Upper lobe of left lung (tissue), 6 donors: Measurements from ENCODE around the gene PCBD1. TPM values are rescaled to one million over a fixed set of nuclear protein-coding genes. Genes with fewer than 3 reads are reported as not detected.

Experiments used
- ATAC-seq, 2 donors: fragments of 200-7000 bp; cut with Tn5 transposase; one replicate each; pipeline ENCODE4 v1.9.1; 2022; ENCODE audit warnings: mild to moderate bottlenecking in 2 of 2, moderate library complexity in 2 of 2; ENCODE audit not compliant: low FRiP score in 2 of 2
- DNase-seq, 2 donors: peaks; one replicate each; pipeline ENCODE4 v3.0.0-alpha.2; 2019 to 2020
- H3K27ac ChIP-seq, 4 donors: fragments of 200-600 bp; sonication (generic); one replicate each; pipeline ENCODE4 v1.5.1; 2016 to 2019
- H3K27me3 ChIP-seq, 4 donors: fragments of 200-600 bp; sonication (generic); one replicate each; pipeline ENCODE4 v1.5.1; 2017 to 2019
- H3K36me3 ChIP-seq, 4 donors: fragments of 200-600 bp; sonication (generic); one replicate each; pipeline ENCODE4 v1.5.1; 2016 to 2019
- H3K4me1 ChIP-seq, 4 donors: fragments of 200-600 bp; sonication (generic); one replicate each; pipeline ENCODE4 v1.5.1; 2018 to 2019
- H3K4me3 ChIP-seq, 4 donors: fragments of 200-600 bp; sonication (generic); one replicate each; pipeline ENCODE4 v1.5.1; 2017 to 2019; ENCODE audit warnings: mild to moderate bottlenecking in 2 of 4, moderate library complexity in 1 of 4
- H3K9me3 ChIP-seq, 4 donors: fragments of 200-600 bp; sonication (generic); one replicate each; pipeline ENCODE4 v1.5.1; 2018 to 2019
- CTCF ChIP-seq, 6 experiments: fragments of 450-650 bp in 4 of 6; fragments of 200-600 bp in 2 of 6; sonication (generic) in 2 of 6; IDR thresholded peaks; one replicate each; pipeline ENCODE4 v1.5.1; 2016 to 2019; ENCODE audit warnings: antibody characterized with exemption in 6 of 6
- EP300 ChIP-seq, 4 donors: sonication (generic); formaldehyde crosslinking; IDR thresholded peaks; one replicate each; pipeline ENCODE4 v1.5.1; 2017; ENCODE audit warnings: antibody characterized with exemption in 4 of 4, control low read depth in 2 of 4
- POLR2A ChIP-seq, 4 donors: fragments of 450-650 bp; IDR thresholded peaks; one replicate each; pipeline ENCODE4 v1.5.1; 2016 to 2017; ENCODE audit warnings: antibody characterized with exemption in 4 of 4, mild to moderate bottlenecking in 2 of 4
- POLR2AphosphoS5 ChIP-seq, 2 donors: sonication (generic); formaldehyde crosslinking; IDR thresholded peaks; one replicate each; pipeline ENCODE4 v1.5.1; 2017; ENCODE audit warnings: antibody characterized with exemption in 2 of 2
- whole genome bisulfite sequencing, 2 donors: methylation state at CpG; one replicate each; pipeline ENCODE4 v1.1.5; 2017 to 2018; 5-methylcytosine and 5-hydroxymethylcytosine counted together
- total RNA-seq, 6 donors: library from RNA; depleted of rRNA in 4 of 6; stranded (reverse); fragments of >200 nt in 4 of 6; gene quantifications; one replicate each; pipeline versions ENCODE4 v1.1.0 to v1.2.1, GENCODE V29; 2016 to 2021
- donor health status: DM: no; HTN: no; CAD: no; lungs with moderate emphysema.
- donor health status: DM: no; HTN: yes; CAD: no; lungs with severe emphysema.

Gene PCBD1
- 10 to 100 TPM; 40.9 to 99.1 (median 71.9) TPM for total RNA-seq

- peak; percentile 88 to 97 for DNase-seq
- H3K4me1 ChIP-seq: peaks cover 20 to 39% (median 27%) of the 10 kb centered on the region in 4 donors
- H3K27me3 ChIP-seq: no peaks in the 10 kb centered on the region
- peak; percentile 90 to 94 for ATAC-seq
- H3K9me3 ChIP-seq: no peaks in the 10 kb centered on the region
- peak within 1 kb of the TSS; percentile 85 to 96 (median 93) for H3K27ac ChIP-seq
- peaks cover 7 to 23% (median 8%) of the 10 kb centered on the region in 4 donors for H3K36me3 ChIP-seq
- WGBS, 2 donors: 0 to 4% methylated on average over 11 to 38 of the region's 85 CpGs
- peak within 1 kb of the TSS; percentile 78 to 93 (median 86) for H3K4me3 ChIP-seq
- no peak for TF ChIP-seq CTCF (IDR thresholded peaks at IDR 0.05)
- peak; percentile 35 to 63 for TF ChIP-seq POLR2AphosphoS5 (IDR thresholded peaks at IDR 0.05)
- no peak for TF ChIP-seq EP300 (IDR thresholded peaks at IDR 0.05)
- peak in 3 of 4 donors; percentile 31 to 67 (median 36) for TF ChIP-seq POLR2A (IDR thresholded peaks at IDR 0.05)
Observed at GRCh38 chr10:70887804-70888800, at the start of gene PCBD1. Gene PCBD1, minus strand, starts transcription at chr10:70888565. Its CDS starts 32 bp downstream, at chr10:70888533.

- no peak overlapping the region for H3K4me3 ChIP-seq
- ATAC-seq: no peak
- no peaks in the 10 kb centered on the region for H3K27me3 ChIP-seq
- 72 to 73% methylated on average over 5 to 7 of the region's 7 CpGs for WGBS, 2 donors
- no peaks in the 10 kb centered on the region for H3K4me1 ChIP-seq
- DNase-seq: no peak
- TF ChIP-seq POLR2A (IDR thresholded peaks at IDR 0.05): no peak
- no peak overlapping the region for H3K27ac ChIP-seq
- H3K36me3 ChIP-seq: no peaks in the 10 kb centered on the region
- H3K9me3 ChIP-seq: no peaks in the 10 kb centered on the region
Observed at GRCh38 chr10:70937661-70938060, 49.3 kb upstream of the PCBD1 start.

- no peaks in the 10 kb centered on the region for H3K4me1 ChIP-seq
- TF ChIP-seq POLR2AphosphoS5 (IDR thresholded peaks at IDR 0.05) (no peak), CTCF (IDR thresholded peaks at IDR 0.05) (no peak), EP300 (IDR thresholded peaks at IDR 0.05) (no peak), POLR2A (IDR thresholded peaks at IDR 0.05) (no peak)
- H3K36me3 ChIP-seq: no peaks in the 10 kb centered on the region
- no peaks in the 10 kb centered on the region for H3K9me3 ChIP-seq
- WGBS, 2 donors: 85 to 88% methylated on average over 6 of the region's 6 CpGs
- no peaks in the 10 kb centered on the region for H3K27me3 ChIP-seq
- ATAC-seq (no peak), DNase-seq (no peak)
- H3K27ac ChIP-seq: no peak overlapping the region
- no peak overlapping the region for H3K4me3 ChIP-seq
Observed at GRCh38 chr10:70936111-70936510, 47.7 kb upstream of the PCBD1 start.

- TF ChIP-seq POLR2AphosphoS5 (IDR thresholded peaks at IDR 0.05): no peak
- no peak for TF ChIP-seq CTCF (IDR thresholded peaks at IDR 0.05)
- TF ChIP-seq POLR2A (IDR thresholded peaks at IDR 0.05): no peak
- no peak for TF ChIP-seq EP300 (IDR thresholded peaks at IDR 0.05)
- ATAC-seq (no peak), DNase-seq (no peak)
- Histone ChIP-seq H3K4me1 (no peaks in the 10 kb centered on the region), H3K27ac (no peak overlapping the region), H3K27me3 (no peaks in the 10 kb centered on the region), H3K4me3 (no peak overlapping the region), H3K9me3 (no peaks in the 10 kb centered on the region), H3K36me3 (no peaks in the 10 kb centered on the region)
- 83 to 100% methylated on average over 4 to 10 of the region's 10 CpGs for WGBS, 2 donors
Observed at GRCh38 chr10:70935631-70936030, 47.3 kb upstream of the PCBD1 start.

- no peak overlapping the region for H3K4me3 ChIP-seq
- ATAC-seq (no peak), DNase-seq (no peak)
- H3K27me3 ChIP-seq: no peaks in the 10 kb centered on the region
- WGBS, 2 donors: 80 to 86% methylated on average over 9 to 11 of the region's 11 CpGs
- no peaks in the 10 kb centered on the region for H3K36me3 ChIP-seq
- no peaks in the 10 kb centered on the region for H3K4me1 ChIP-seq
- H3K27ac ChIP-seq: no peak overlapping the region
- no peaks in the 10 kb centered on the region for H3K9me3 ChIP-seq
- TF ChIP-seq CTCF (IDR thresholded peaks at IDR 0.05): no peak
- no peak for TF ChIP-seq POLR2A (IDR thresholded peaks at IDR 0.05)
Observed at GRCh38 chr10:70935125-70935625, 46.8 kb upstream of the PCBD1 start.
